MCF 10A (cell line): ENCODE data around the gene TRERF1. TPM values are rescaled to one million over a fixed set of nuclear protein-coding genes. Genes with fewer than 3 reads are reported as not detected.

Experiments used
- BruUV-seq: library from RNA; stranded (reverse); fragments of 400-500 nt; replicated peaks from 2 replicates; lab custom pipeline; 2021; lab: Mats Ljungman, UMichigan
- CTCF ChIA-PET: fragments of 300-600 bp; sonication (Branson Sonifier 250); formaldehyde crosslinking; extraction: SDS; loops from one replicate; lab custom pipeline; 2021; ENCODE audit warnings: antibody characterized with exemption, inconsistent platforms; lab: Yijun Ruan, JAX
- POLR2A ChIA-PET: fragments of 300-600, 350-650 bp; sonication (Branson Sonifier 250); formaldehyde crosslinking; extraction: SDS; loops from one replicate; lab custom pipeline; 2020; ENCODE audit warnings: antibody characterized with exemption, inconsistent platforms; lab: Yijun Ruan, JAX
- DNase-seq: peaks from one replicate; pipeline ENCODE4 v3.0.0-alpha.2; 2018; ENCODE audit not compliant: unreplicated experiment
- H3K27ac Mint-ChIP-seq: one replicate; pipeline ENCODE4 v1.8.0; 2022; ENCODE audit warnings: mild to moderate bottlenecking, low read depth, mixed read lengths; ENCODE audit not compliant: unreplicated experiment
- H3K27me3 Mint-ChIP-seq: one replicate; pipeline ENCODE4 v1.8.0; 2022; ENCODE audit warnings: mixed read lengths; ENCODE audit not compliant: insufficient read depth, unreplicated experiment
- H3K36me3 Mint-ChIP-seq: one replicate; pipeline ENCODE4 v1.8.0; 2022; ENCODE audit warnings: mild to moderate bottlenecking, moderate library complexity, mixed read lengths; ENCODE audit not compliant: insufficient read depth, unreplicated experiment
- H3K4me1 Mint-ChIP-seq: one replicate; pipeline ENCODE4 v1.8.0; 2022; ENCODE audit warnings: mixed read lengths; ENCODE audit not compliant: insufficient read depth, unreplicated experiment
- H3K4me3 Mint-ChIP-seq: one replicate; pipeline ENCODE4 v1.8.0; 2022; ENCODE audit warnings: mild to moderate bottlenecking, moderate library complexity, mixed read lengths; ENCODE audit not compliant: unreplicated experiment
- H3K9me3 Mint-ChIP-seq: one replicate; pipeline ENCODE4 v1.8.0; 2022; ENCODE audit warnings: mixed read lengths; ENCODE audit not compliant: unreplicated experiment
- intact Hi-C: fragments of 100-400 bp; cut with micrococcal nuclease; formaldehyde crosslinking; loops from 2 replicates; pipeline ENCODE4 v1.14.1; 2022
- total RNA-seq: library from RNA; stranded (reverse); gene quantifications from 2 replicates; pipeline ENCODE4 v1.2.3, GENCODE V29; 2022
- TF ChIP-seq, protein P1 (sequence below): fragments of 200-600 bp; IDR thresholded peaks from one replicate; pipeline ENCODE4 v1.8.0; 2022; ENCODE audit warnings: antibody characterized with exemption, mild to moderate bottlenecking; ENCODE audit not compliant: unreplicated experiment

TRERF1 gene
- total RNA-seq, 1 experiment from 2014 or later, result 9.4 TPM

DNA sequence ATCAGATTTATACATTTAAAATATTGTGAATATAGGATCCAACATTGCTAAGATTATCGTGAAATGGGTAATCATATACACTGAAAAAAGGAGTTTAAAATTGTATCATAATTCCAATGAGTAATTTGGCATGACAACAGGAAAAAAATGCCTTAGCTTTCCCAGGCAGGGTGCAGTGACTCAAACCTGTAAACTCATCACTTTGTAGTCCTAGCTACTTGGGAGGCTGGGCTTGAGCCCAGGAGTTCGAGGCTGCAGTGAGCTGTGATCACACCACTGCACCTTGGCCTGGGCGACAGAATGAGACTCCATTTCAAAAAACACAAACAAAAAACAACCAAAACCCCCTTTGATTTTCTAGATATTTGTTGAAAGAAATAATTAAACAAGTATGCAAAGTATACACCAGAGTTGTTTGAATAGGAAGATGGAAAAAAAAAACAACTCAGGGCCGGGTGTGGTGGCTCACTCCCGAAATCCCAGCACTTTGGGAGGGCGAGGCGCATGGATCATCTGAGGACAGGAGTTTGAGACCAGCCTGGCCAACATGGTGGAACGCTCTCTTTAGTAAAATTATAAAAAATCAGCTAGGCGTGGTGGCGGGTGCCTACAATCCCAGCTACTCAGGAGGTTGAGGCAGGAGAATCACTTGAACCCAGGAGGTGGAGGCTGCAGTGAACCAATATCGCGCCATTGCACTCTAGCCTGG lies 98.7 kb downstream of the TRERF1 start:
- Mint-ChIP-seq H3K36me3 (peaks cover 45% of the 10 kb centered on the region), H3K9me3 (no peaks in the 10 kb centered on the region), H3K27ac (no peak overlapping the region), H3K4me3 (no peak overlapping the region), H3K4me1 (peaks cover 31% of the 10 kb centered on the region), H3K27me3 (no peaks in the 10 kb centered on the region)
- intact Hi-C loops, result no loop called here
- ChIA-PET CTCF (interaction anchor here (0.8 to 1.6 kb wide), 2 partner anchors 17 to 195 kb away, joined by 3 to 5 read pairs; no protein-coding TSS in a partner anchor), POLR2A (interaction anchor here (0.6 to 1.7 kb wide), 5 partner anchors 13 to 1256 kb away, joined by 3 to 6 read pairs (median 3); no protein-coding TSS in a partner anchor)
- BruUV-seq, result no TSS peak
- DNase-seq, result peak; percentile 75
- TF ChIP-seq, protein P1, sequence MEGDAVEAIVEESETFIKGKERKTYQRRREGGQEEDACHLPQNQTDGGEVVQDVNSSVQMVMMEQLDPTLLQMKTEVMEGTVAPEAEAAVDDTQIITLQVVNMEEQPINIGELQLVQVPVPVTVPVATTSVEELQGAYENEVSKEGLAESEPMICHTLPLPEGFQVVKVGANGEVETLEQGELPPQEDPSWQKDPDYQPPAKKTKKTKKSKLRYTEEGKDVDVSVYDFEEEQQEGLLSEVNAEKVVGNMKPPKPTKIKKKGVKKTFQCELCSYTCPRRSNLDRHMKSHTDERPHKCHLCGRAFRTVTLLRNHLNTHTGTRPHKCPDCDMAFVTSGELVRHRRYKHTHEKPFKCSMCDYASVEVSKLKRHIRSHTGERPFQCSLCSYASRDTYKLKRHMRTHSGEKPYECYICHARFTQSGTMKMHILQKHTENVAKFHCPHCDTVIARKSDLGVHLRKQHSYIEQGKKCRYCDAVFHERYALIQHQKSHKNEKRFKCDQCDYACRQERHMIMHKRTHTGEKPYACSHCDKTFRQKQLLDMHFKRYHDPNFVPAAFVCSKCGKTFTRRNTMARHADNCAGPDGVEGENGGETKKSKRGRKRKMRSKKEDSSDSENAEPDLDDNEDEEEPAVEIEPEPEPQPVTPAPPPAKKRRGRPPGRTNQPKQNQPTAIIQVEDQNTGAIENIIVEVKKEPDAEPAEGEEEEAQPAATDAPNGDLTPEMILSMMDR, result no peak

DNA sequence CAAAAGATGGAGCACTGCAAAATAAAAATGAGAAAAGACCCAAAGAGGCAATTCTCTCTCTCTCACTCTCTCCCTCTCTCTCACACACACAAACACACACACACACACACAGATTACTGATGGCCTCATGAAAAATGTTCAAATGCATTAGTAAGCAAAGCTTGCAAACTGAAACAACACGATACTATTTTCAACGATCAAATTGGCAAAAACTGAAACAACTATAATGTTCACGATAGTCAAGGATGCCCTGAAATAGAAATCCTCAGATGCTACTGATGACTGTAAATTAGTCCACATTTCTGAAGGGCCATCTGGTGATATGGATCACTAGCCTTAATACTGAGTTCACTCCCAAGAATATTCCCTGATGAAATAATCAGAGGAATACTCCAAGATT lies 100.8 kb downstream of the TRERF1 start:
- intact Hi-C loops, result no loop called here
- BruUV-seq, result no TSS peak
- TF ChIP-seq, protein P1, result no peak
- H3K36me3 Mint-ChIP-seq, result peaks cover 37% of the 10 kb centered on the region
- DNase-seq, result no peak
- no peak overlapping the region for H3K4me3 Mint-ChIP-seq
- H3K9me3 Mint-ChIP-seq, result no peaks in the 10 kb centered on the region
- H3K4me1 Mint-ChIP-seq, result peaks cover 22% of the 10 kb centered on the region
- POLR2A ChIA-PET, result no interaction called here
- H3K27ac Mint-ChIP-seq, result no peak overlapping the region
- no peaks in the 10 kb centered on the region for H3K27me3 Mint-ChIP-seq
- CTCF ChIA-PET, result no interaction called here

DNA sequence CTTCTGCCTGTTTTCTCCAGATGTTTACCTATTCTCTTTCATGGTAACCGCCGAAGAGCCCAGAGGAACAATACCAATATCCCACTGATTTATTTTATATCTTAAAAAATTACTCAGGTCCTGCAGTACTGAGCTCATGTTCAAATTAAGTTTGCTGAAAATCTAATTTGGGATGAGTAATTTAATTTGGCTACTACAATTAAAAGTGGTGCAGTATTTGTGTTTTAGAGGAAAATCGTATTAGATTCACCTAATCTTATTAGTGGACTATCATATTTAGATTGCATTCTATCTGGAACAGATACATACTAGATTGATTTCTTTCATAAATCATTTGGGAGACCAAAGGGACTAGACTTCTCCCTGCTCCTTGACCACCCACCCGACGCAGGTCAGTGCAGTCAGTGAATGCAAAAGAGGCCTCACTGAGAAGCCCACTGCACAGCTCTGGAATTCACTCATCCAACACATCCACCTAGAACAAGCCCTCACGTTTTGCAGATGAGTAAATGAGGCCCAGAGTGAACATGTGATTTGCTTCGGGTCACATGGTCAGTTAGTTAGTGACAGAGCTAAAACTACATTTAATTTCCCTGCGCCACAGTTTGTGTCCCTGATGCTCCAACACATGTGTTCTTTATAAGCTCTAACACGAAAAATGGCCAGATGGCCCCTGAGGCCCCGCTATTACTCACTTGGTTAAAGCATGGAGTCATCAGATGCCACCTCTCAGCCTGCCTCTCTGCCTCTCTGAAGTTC lies 101.8 kb downstream of the TRERF1 start:
- CTCF ChIA-PET, result interaction anchor here (0.8 kb wide), 1 partner anchor 135 kb away, joined by 3 read pairs; no protein-coding TSS in a partner anchor
- no TSS peak for BruUV-seq
- DNase-seq, result no peak
- peaks cover 22% of the 10 kb centered on the region for H3K4me1 Mint-ChIP-seq
- peaks cover 35% of the 10 kb centered on the region for H3K36me3 Mint-ChIP-seq
- POLR2A ChIA-PET, result interaction anchor here (0.8 to 1.6 kb wide), 2 partner anchors 9 to 98 kb away, joined by 3 to 5 read pairs; no protein-coding TSS in a partner anchor
- TF ChIP-seq, protein P1, result no peak
- intact Hi-C loops, result no loop called here
- H3K9me3 Mint-ChIP-seq, result no peaks in the 10 kb centered on the region
- no peaks in the 10 kb centered on the region for H3K27me3 Mint-ChIP-seq
- no peak overlapping the region for H3K27ac Mint-ChIP-seq
- no peak overlapping the region for H3K4me3 Mint-ChIP-seq

DNA sequence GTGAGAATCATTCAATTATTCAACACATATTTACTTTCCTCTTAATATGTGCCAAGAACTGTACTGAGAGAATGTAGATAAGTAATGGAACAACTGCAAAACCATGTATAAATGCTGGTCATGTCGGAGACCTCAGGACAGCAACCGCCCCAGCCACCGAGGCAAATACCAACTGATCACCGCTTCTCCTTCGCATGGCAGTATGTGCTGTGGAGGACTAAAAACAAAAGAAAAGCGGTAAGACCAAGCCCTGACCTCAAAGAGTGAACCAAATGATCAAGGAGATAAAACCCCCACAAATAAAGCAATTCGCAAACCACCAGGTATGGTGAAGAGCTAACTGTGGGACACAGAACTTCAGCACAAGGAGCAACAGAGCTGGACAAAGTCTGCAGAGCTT lies 104.3 kb downstream of the TRERF1 start:
- H3K27ac Mint-ChIP-seq, result no peak overlapping the region
- H3K27me3 Mint-ChIP-seq, result no peaks in the 10 kb centered on the region
- ChIA-PET POLR2A (interaction anchor here (1.2 kb wide), 1 partner anchor 8 kb away, joined by 4 read pairs; no protein-coding TSS in a partner anchor), CTCF (interaction anchor here (0.7 kb wide), 1 partner anchor 30 kb away, joined by 3 read pairs; no protein-coding TSS in a partner anchor)
- TF ChIP-seq, protein P1, result no peak
- no peak overlapping the region for H3K4me3 Mint-ChIP-seq
- peaks cover 8% of the 10 kb centered on the region for H3K4me1 Mint-ChIP-seq
- no peak for DNase-seq
- BruUV-seq, result no TSS peak
- H3K36me3 Mint-ChIP-seq, result peaks cover 29% of the 10 kb centered on the region
- no peaks in the 10 kb centered on the region for H3K9me3 Mint-ChIP-seq
- intact Hi-C loops, result no loop called here
